HG03469 (cell line): ENCODE measurements around the gene KRTAP10-4.
"Not testable (repeated sequence)": the region's sequence is repeated elsewhere in the genome, so short reads cannot be mapped to it uniquely, and the experiment has no call there.

Source experiments
- ATAC-seq: cut with Tn5 transposase; IDR thresholded peaks from one replicate; pipeline ENCODE4 v1.9.1; 2021; ENCODE audit warnings: mild to moderate bottlenecking, moderate library complexity, moderate number of reproducible peaks; ENCODE audit not compliant: unreplicated experiment

The KRTAP10-4 gene

GRCh38 chr21:44573630-44574456 lies at the start of gene KRTAP10-4:
KRTAP10-4 (plus strand) TSS chr21:44573729; CDS start chr21:44573759, 30 bp downstream.
- ATAC-seq, result not testable (repeated sequence)

- no peak for ATAC-seq
These were observed 48.8 kb upstream of the KRTAP10-4 start for GRCh38 chr21:44524414-44525371.

- no peak for ATAC-seq
These were observed 48.0 kb upstream of the KRTAP10-4 start for GRCh38 chr21:44525391-44526095.

GRCh38 chr21:44526096-44526997 lies 47.2 kb upstream of the KRTAP10-4 start:
- no peak for ATAC-seq

GRCh38 chr21:44527156-44527982 lies 46.2 kb upstream of the KRTAP10-4 start:
- ATAC-seq, result no peak

- no peak for ATAC-seq
These were observed 45.4 kb upstream of the KRTAP10-4 start for GRCh38 chr21:44527983-44528633.

GRCh38 chr21:44528634-44528995 lies 44.9 kb upstream of the KRTAP10-4 start:
- ATAC-seq, result no peak

- no peak for ATAC-seq
These were observed 44.5 kb upstream of the KRTAP10-4 start for GRCh38 chr21:44529011-44529421.

- ATAC-seq, result no peak
These were observed 43.9 kb upstream of the KRTAP10-4 start for GRCh38 chr21:44529503-44530125.

GRCh38 chr21:44530221-44530902 lies 43.2 kb upstream of the KRTAP10-4 start:
- ATAC-seq, result no peak

- no peak for ATAC-seq
These were observed 42.5 kb upstream of the KRTAP10-4 start for GRCh38 chr21:44530903-44531605.

GRCh38 chr21:44531606-44532564 lies 41.6 kb upstream of the KRTAP10-4 start:
- no peak for ATAC-seq

- ATAC-seq, result no peak
These were observed 40.8 kb upstream of the KRTAP10-4 start for GRCh38 chr21:44532712-44533111.

GRCh38 chr21:44533121-44533890 lies 40.2 kb upstream of the KRTAP10-4 start:
- ATAC-seq, result no peak
